Heart left ventricle (tissue), 16 donors: Measurements from ENCODE around the gene SALL1. TPM values are rescaled to one million over a fixed set of nuclear protein-coding genes. Genes with fewer than 3 reads are reported as not detected.

Experiments used
- ATAC-seq, 4 donors: fragments of 200-7000 bp; cut with Tn5 transposase; one replicate each; pipeline ENCODE4 v1.9.1; 2020 to 2022; ENCODE audit warnings: moderate library complexity in 4 of 4, mild to moderate bottlenecking in 3 of 4, moderate number of reproducible peaks in 1 of 4
- DNase-seq, 5 donors: peaks; one replicate each; pipeline ENCODE4 v3.0.0-alpha.2; 2020
- H3K27ac ChIP-seq, 12 donors: fragments of 200-600 bp; sonication (generic) in 4 of 12; one replicate each; pipeline versions ENCODE4 v1.5.0 to v1.8.0; 2016 to 2022; ENCODE audit warnings: mild to moderate bottlenecking in 2 of 12
- H3K27me3 ChIP-seq, 9 donors: fragments of 200-600 bp; sonication (generic) in 2 of 9; one replicate each; pipeline versions ENCODE4 v1.5.1 to v1.8.0; 2016 to 2022; ENCODE audit warnings: mild to moderate bottlenecking in 3 of 9
- H3K36me3 ChIP-seq, 9 donors: fragments of 200-600 bp; sonication (generic) in 2 of 9; one replicate each; pipeline versions ENCODE4 v1.5.0 to v1.8.0; 2018 to 2022; ENCODE audit warnings: mild to moderate bottlenecking in 2 of 9
- H3K4me1 ChIP-seq, 12 donors: fragments of 200-600 bp; sonication (generic) in 4 of 12; one replicate each; pipeline versions ENCODE4 v1.5.0 to v1.8.0; 2016 to 2022; ENCODE audit warnings: mild to moderate bottlenecking in 3 of 12
- H3K4me3 ChIP-seq, 12 donors: fragments of 200-600 bp; sonication (generic) in 4 of 12; one replicate each; pipeline versions ENCODE4 v1.5.0 to v1.8.0; 2017 to 2022; ENCODE audit warnings: mild to moderate bottlenecking in 9 of 12, moderate library complexity in 4 of 12
- H3K9me3 ChIP-seq, 12 donors: fragments of 200-600 bp; sonication (generic) in 4 of 12; one replicate each; pipeline versions ENCODE4 v1.5.0 to v1.8.0; 2016 to 2022; ENCODE audit warnings: mild to moderate bottlenecking in 1 of 12
- CTCF ChIP-seq, 12 donors: fragments of 200-600 bp; sonication (generic) in 4 of 12; IDR thresholded peaks; one replicate each; pipeline versions ENCODE4 v1.5.0 to v1.8.0; 2018 to 2022; ENCODE audit warnings: antibody characterized with exemption in 12 of 12, mild to moderate bottlenecking in 5 of 12
- POLR2A ChIP-seq, 2 donors: fragments of 450-650 bp; IDR thresholded peaks; one replicate each; pipeline ENCODE4 v1.6.1; 2017; ENCODE audit warnings: antibody characterized with exemption in 2 of 2, mild to moderate bottlenecking in 2 of 2, moderate library complexity in 2 of 2
- WGBS, 4 donors: extraction: QIAGEN DNeasy Blood & Tissue Kit in 2 of 4; methylation state at CpG; one replicate each; pipeline versions ENCODE4 v1.1.5 to v1.1.7; 2013 to 2018; 5-methylcytosine and 5-hydroxymethylcytosine counted together
- intact Hi-C, 10 donors: fragments of 100-400 bp; cut with DNase I; formaldehyde crosslinking; loops; one replicate each; pipeline versions ENCODE4 v1.11.1 to v1.14.2; 2022
- polyA plus RNA-seq, 2 donors: library from polyadenylated mRNA; stranded (reverse); fragments of 200-250 nt; gene quantifications; one replicate each; pipeline ENCODE4 v1.2.3, GENCODE V29; 2013
- total RNA-seq, 9 donors: library from RNA; depleted of rRNA in 2 of 9; stranded (reverse); fragments of >200 nt in 2 of 9; fragmentation: NEBNext Ultra II Directional in 3 of 9; extraction: Animal tissue kit (Norgen Biotek cat#: 25700) in 3 of 9; gene quantifications; one replicate each; pipeline versions ENCODE4 v1.1.0 to v1.2.4, GENCODE V29; 2016 to 2023
- donor health status: ischemic (EF 13 %, LVEDD 7.1; RV severe dilation, severe dysfunction).
- donor health status: healthy with polysubstance abuse.
- donor health status: DM: no; HTN: yes; CAD: no.
- donor health status: DM: no; HTN: no; CAD: no.
- donor health status: ischemic (EF 25% LVEDD 6.9; RV normal size, moderate dysfunction).
- donor health status: ischemic (EF 25% LVEDD 5.7; RV mildly dilated, moderate dysfunction).
- donor health status: healthy.
- donor health status: DM: yes; HTN: yes; CAD: no.
- donor health status: ischemic (EF 35%, LVEDD 5.7; RV mildly dilated, moderate dysfunction).
- donor health status: nonischemic (EF 11% LVEDD 7.7; RV severe dilation, severe dysfunction).
- donor health status: DM: yes; HTN: yes; CAD: no.
- donor health status: PGD.
- donor health status: ischemic (EF 29% LVEDD 5.4; RV normal size, mild dysfunction).
- donor health status: nonischemic (EF 23%, LVEDD 6.1; RV moderate dilation, normal function).

The SALL1 gene
- total and polyA plus RNA-seq, 11 donors = 0.05 to 0.75 (median 0.08) TPM; not detected in 4

DNA sequence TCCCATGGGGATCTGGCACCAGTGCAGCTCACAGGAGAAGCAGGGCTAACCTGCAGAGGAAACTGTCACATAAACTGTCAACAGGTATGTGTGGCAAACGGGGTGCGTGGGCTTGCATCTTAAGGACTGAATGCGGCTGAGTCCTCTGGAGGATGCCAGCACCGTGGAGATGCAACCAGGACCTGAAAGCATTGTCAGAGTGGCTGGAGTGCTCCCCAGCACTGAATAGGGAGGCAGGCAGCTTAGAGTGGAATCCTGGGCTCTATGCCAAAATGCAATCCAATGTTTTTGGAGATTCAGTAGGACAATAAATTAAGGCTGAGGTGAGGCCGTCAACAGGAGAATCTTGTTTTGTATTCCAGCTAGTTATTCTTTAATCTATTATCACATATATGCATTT, 21.3 kb upstream of the SALL1 start:
- no peak for ATAC-seq

GRCh38 chr16:51168755-51169154, 17.7 kb upstream of the SALL1 start:
- Histone ChIP-seq H3K27ac (no peak overlapping the region), H3K36me3 (no peaks in the 10 kb centered on the region), H3K4me3 (no peak overlapping the region), H3K9me3 (no peaks in the 10 kb centered on the region), H3K27me3 (peaks cover 0 to 19% (median 0%) of the 10 kb centered on the region in 9 donors), H3K4me1 (no peaks in the 10 kb centered on the region)
- intact Hi-C loops = loop anchor here in 1 of 10 donors (10.0 kb wide), 1 partner anchor 56 kb away; no protein-coding TSS in a partner anchor
- 57 to 70% (median 62%) methylated on average over 2 of the region's 2 CpGs for WGBS, 4 donors
- TF ChIP-seq CTCF (IDR thresholded peaks at IDR 0.05) (no peak), POLR2A (IDR thresholded peaks at IDR 0.05) (no peak)
- ATAC-seq = no peak
- DNase-seq = no peak

More for the DNA sequence above, 21.3 kb upstream of the SALL1 start:
- Histone ChIP-seq H3K27me3 (peaks cover 0 to 11% (median 0%) of the 10 kb centered on the region in 9 donors), H3K9me3 (no peaks in the 10 kb centered on the region), H3K4me1 (no peaks in the 10 kb centered on the region), H3K27ac (no peak overlapping the region), H3K36me3 (no peaks in the 10 kb centered on the region), H3K4me3 (no peak overlapping the region)
- DNase-seq = no peak
- TF ChIP-seq CTCF (IDR thresholded peaks at IDR 0.05) = no peak
- no peak for TF ChIP-seq POLR2A (IDR thresholded peaks at IDR 0.05)
- intact Hi-C loops = no loop called here
- WGBS, 4 donors = 78 to 84% (median 83%) methylated on average over 5 of the region's 5 CpGs

DNA sequence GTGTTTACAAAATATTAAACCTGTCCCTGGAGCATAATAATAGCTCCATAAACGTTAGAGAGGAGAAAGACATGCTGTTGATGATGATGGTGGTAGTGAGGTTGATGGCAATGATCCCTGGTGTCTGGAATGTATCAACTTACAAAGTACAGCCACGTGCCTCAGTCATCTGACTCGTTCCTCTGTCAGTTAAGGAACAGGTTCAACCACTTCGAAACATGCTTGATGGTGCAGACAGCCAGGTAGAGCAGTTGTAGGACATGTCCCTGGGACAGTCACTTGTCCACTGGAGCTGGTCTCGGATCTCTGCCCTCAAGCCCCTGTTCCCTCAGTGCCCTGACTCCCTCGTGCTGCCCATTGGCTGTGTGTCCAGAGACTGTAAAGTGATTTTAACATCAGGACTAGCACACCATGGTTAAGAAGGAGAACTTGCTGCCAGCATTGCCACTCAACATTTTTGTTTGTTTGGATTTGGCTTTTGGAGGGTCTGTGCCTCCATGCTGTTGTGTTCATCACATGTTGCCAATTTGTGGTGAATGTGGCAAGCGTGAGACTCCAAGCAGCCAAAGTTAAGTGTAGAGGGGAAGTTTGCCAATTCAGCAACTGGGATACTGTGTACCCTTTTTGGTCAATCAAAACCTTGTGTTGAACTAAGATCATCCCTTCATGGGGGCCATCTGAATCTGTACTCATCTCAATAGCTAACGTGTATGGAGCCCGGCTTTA, 16.3 kb upstream of the SALL1 start:
- H3K36me3 ChIP-seq = no peaks in the 10 kb centered on the region
- 55 to 66% (median 58%) methylated on average over 9 of the region's 9 CpGs for WGBS, 4 donors
- H3K4me3 ChIP-seq = no peak overlapping the region
- intact Hi-C loops = loop anchor here in 1 of 10 donors (10.0 kb wide), 1 partner anchor 57 kb away; no protein-coding TSS in a partner anchor
- peaks cover 0 to 34% (median 0%) of the 10 kb centered on the region in 9 donors for H3K27me3 ChIP-seq
- H3K27ac ChIP-seq = no peak overlapping the region
- DNase-seq (no peak), ATAC-seq (no peak)
- no peaks in the 10 kb centered on the region for H3K9me3 ChIP-seq
- no peak for TF ChIP-seq POLR2A (IDR thresholded peaks at IDR 0.05)
- no peak for TF ChIP-seq CTCF (IDR thresholded peaks at IDR 0.05)
- H3K4me1 ChIP-seq = no peaks in the 10 kb centered on the region

- Histone ChIP-seq H3K27ac (no peak overlapping the region), H3K4me1 (no peaks in the 10 kb centered on the region), H3K36me3 (no peaks in the 10 kb centered on the region), H3K4me3 (no peak overlapping the region), H3K9me3 (no peaks in the 10 kb centered on the region), H3K27me3 (peaks cover 0 to 40% (median 0%) of the 10 kb centered on the region in 9 donors)
- DNase-seq (no peak), ATAC-seq (no peak)
- no peak for TF ChIP-seq POLR2A (IDR thresholded peaks at IDR 0.05)
- no peak for TF ChIP-seq CTCF (IDR thresholded peaks at IDR 0.05)
- intact Hi-C loops = loop anchor here in 1 of 10 donors (10.0 kb wide), 1 partner anchor 58 kb away; no protein-coding TSS in a partner anchor
- 75 to 82% (median 79%) methylated on average over 3 of the region's 3 CpGs for WGBS, 4 donors
Observed at GRCh38 chr16:51166541-51166940, 15.5 kb upstream of the SALL1 start.
